IMR-90 (cell line): ENCODE measurements around the gene PODNL1. TPM values are rescaled to one million over a fixed set of nuclear protein-coding genes. Genes with fewer than 3 reads are reported as not detected.
A peak's percentile ranks its signal among the peaks of the same experiment; 100 is the strongest.

Experiments
- ATAC-seq: fragments of 200-7000 bp; cut with Tn5 transposase; 2 replicates; pipeline ENCODE4 v1.9.1; 2020; ENCODE audit warnings: low read depth, mild to moderate bottlenecking, moderate library complexity
- BruUV-seq: library from RNA; stranded (reverse); fragments of 400-500 nt; replicated peaks from 2 replicates; lab custom pipeline; 2021; lab: Mats Ljungman, UMichigan
- CTCF ChIA-PET: fragments of 300-600 bp; formaldehyde crosslinking; extraction: SDS; loops from one replicate; lab custom pipeline; 2021; ENCODE audit warnings: antibody characterized with exemption; lab: Yijun Ruan, JAX
- POLR2A ChIA-PET: fragments of 300-600 bp; sonication (Branson Sonifier 250); formaldehyde crosslinking; loops from one replicate; lab custom pipeline; 2022; ENCODE audit warnings: antibody characterized with exemption; ENCODE audit not compliant: unreplicated experiment; lab: Charles Lee
- DNase-seq: peaks from one replicate; pipeline ENCODE4 v3.0.0; 2013
- H2AFZ ChIP-seq: replicated peaks from 2 replicates; pipeline ENCODE3; 2013; ENCODE audit warnings: low read length, mild to moderate bottlenecking; ENCODE audit not compliant: poor library complexity
- H2AK5ac ChIP-seq: 2 replicates; pipeline ENCODE4 v1.6.1; 2013; ENCODE audit warnings: low read depth, low read length, inconsistent platforms
- H2AK9ac ChIP-seq: replicated peaks from 2 replicates; pipeline ENCODE3; 2013; ENCODE audit warnings: mild to moderate bottlenecking, low read depth, low read length, moderate library complexity; ENCODE audit not compliant: poor library complexity
- H2BK120ac ChIP-seq: 2 replicates; pipeline ENCODE4 v1.6.1; 2013; ENCODE audit warnings: low read depth, low read length, inconsistent platforms
- H2BK15ac ChIP-seq: 3 replicates; pipeline ENCODE4 v1.6.1; 2013; ENCODE audit warnings: low read depth, low read length, inconsistent platforms
- H2BK20ac ChIP-seq: 2 replicates; pipeline ENCODE4 v1.6.1; 2013; ENCODE audit warnings: low read depth, mild to moderate bottlenecking, inconsistent platforms, low read length, moderate library complexity
- H2BK5ac ChIP-seq: 2 replicates; pipeline ENCODE4 v1.6.1; 2013; ENCODE audit warnings: mild to moderate bottlenecking, low read depth, low read length, inconsistent platforms; ENCODE audit not compliant: poor library complexity, severe bottlenecking
- H3K14ac ChIP-seq: replicated peaks from 2 replicates; pipeline ENCODE4 v1.6.1; 2013; ENCODE audit warnings: low read depth, low read length, inconsistent platforms
- H3K18ac ChIP-seq: 2 replicates; pipeline ENCODE4 v1.6.1; 2013; ENCODE audit warnings: low read depth, low read length, control low read depth
- H3K23ac ChIP-seq: 2 replicates; pipeline ENCODE4 v1.6.1; 2013; ENCODE audit warnings: low read depth, low read length, inconsistent platforms
- H3K27ac ChIP-seq: 2 replicates; pipeline ENCODE4 v1.5.1; 2013; ENCODE audit warnings: mild to moderate bottlenecking, control low read depth, low read length; ENCODE audit not compliant: insufficient read depth
- H3K27me3 ChIP-seq: 2 replicates; pipeline ENCODE4 v1.6.1; 2013; ENCODE audit warnings: low read length; ENCODE audit not compliant: control insufficient read depth, insufficient read depth
- H3K36me3 ChIP-seq: 2 replicates; pipeline ENCODE4 v1.6.1; 2013; ENCODE audit warnings: low read length, mixed read lengths; ENCODE audit not compliant: control insufficient read depth, insufficient read depth
- H3K4ac ChIP-seq: 2 replicates; pipeline ENCODE4 v1.6.1; 2013; ENCODE audit warnings: low read depth, low read length, inconsistent platforms
- H3K4me1 ChIP-seq: 2 replicates; pipeline ENCODE4 v1.6.1; 2013; ENCODE audit warnings: low read length, mixed read lengths; ENCODE audit not compliant: control insufficient read depth, insufficient read depth
- H3K4me2 ChIP-seq: 2 replicates; pipeline ENCODE4 v1.6.1; 2013; ENCODE audit warnings: low read depth, mild to moderate bottlenecking, control low read depth, low read length, moderate library complexity
- H3K4me3 ChIP-seq: 2 replicates; pipeline ENCODE4 v1.5.1; 2013; ENCODE audit warnings: low read depth, mild to moderate bottlenecking, control low read depth, low read length, moderate library complexity; ENCODE audit not compliant: insufficient read depth
- H3K56ac ChIP-seq: 2 replicates; pipeline ENCODE4 v1.6.1; 2013; ENCODE audit warnings: low read length, inconsistent platforms; ENCODE audit not compliant: insufficient read depth; ENCODE audit errors: extremely low read depth
- H3K79me1 ChIP-seq, 2 experiments: 2 replicates each; pipeline ENCODE4 v1.6.1; 2013; ENCODE audit warnings: low read length in 2 of 2, inconsistent platforms in 1 of 2, low read depth in 1 of 2
- H3K9ac ChIP-seq: 2 replicates; pipeline ENCODE4 v1.6.1; 2013; ENCODE audit warnings: low read depth, low read length, control low read depth
- H3K9me1 ChIP-seq: 2 replicates; pipeline ENCODE4 v1.6.1; 2013; ENCODE audit warnings: low read length, inconsistent platforms; ENCODE audit not compliant: insufficient read depth
- H3K9me3 ChIP-seq: 2 replicates; pipeline ENCODE4 v1.6.1; 2013; ENCODE audit warnings: low read length; ENCODE audit not compliant: control insufficient read depth, insufficient read depth
- H4K20me1 ChIP-seq: 2 replicates; pipeline ENCODE4 v1.6.1; 2013; ENCODE audit warnings: low read length, inconsistent platforms; ENCODE audit not compliant: insufficient read depth
- H4K5ac ChIP-seq: 2 replicates; pipeline ENCODE4 v1.6.1; 2013; ENCODE audit warnings: mild to moderate bottlenecking, low read depth, low read length, control low read depth
- H4K8ac ChIP-seq, 2 experiments: 2 replicates each; pipeline ENCODE4 v1.6.1; 2013; ENCODE audit warnings: low read depth in 2 of 2, low read length in 2 of 2, control low read depth in 1 of 2, inconsistent platforms in 1 of 2
- H4K91ac ChIP-seq: 2 replicates; pipeline ENCODE4 v1.6.1; 2013; ENCODE audit warnings: low read depth, low read length, inconsistent platforms; ENCODE audit not compliant: insufficient read depth
- ELK1 ChIP-seq: fragments of 150-350 bp; IDR thresholded peaks from 2 replicates; pipeline ENCODE4 v1.6.1; 2016; ENCODE audit warnings: low read depth, mild to moderate bottlenecking, low read length, moderate library complexity, borderline replicate concordance
- WGBS, 2 experiments: methylation state at CpG; one replicate each; pipeline versions ENCODE4 v1.1.5 to v1.1.7; 2013; ENCODE audit warnings: missing lambda C conversion rate in 2 of 2; ENCODE audit not compliant: insufficient read length in 1 of 2; ENCODE audit errors: extremely low coverage in 2 of 2; 5-methylcytosine and 5-hydroxymethylcytosine counted together
- dilution Hi-C: fragments of 300-500 bp; cut with HindIII; formaldehyde crosslinking; loops from one replicate; pipeline ENCODE4 v1.14.3; 2018; ENCODE audit warnings: low sequenced_read_pairs; ENCODE audit not compliant: unreplicated experiment
- in situ Hi-C: fragments of 300-500 bp; cut with MboI; formaldehyde crosslinking; loops from 3 replicates; pipeline ENCODE4 v1.14.3; 2019; ENCODE audit warnings: low sequenced_read_pairs, inconsistent platforms, mixed read lengths
- intact Hi-C: fragments of 100-400 bp; cut with micrococcal nuclease; formaldehyde crosslinking; loops from 2 replicates; pipeline ENCODE4 v1.10.0; 2022
- polyA plus RNA-seq, 3 experiments: library from polyadenylated mRNA; depleted of rRNA; stranded (reverse); fragments of >200 nt; gene quantifications; 2 replicates each; pipeline ENCODE4 v1.2.3, GENCODE V29; 2012; ENCODE audit warnings: low replicate concordance in 1 of 3
- total RNA-seq: library from RNA; depleted of rRNA; stranded (reverse); fragments of >200 nt; gene quantifications from 2 replicates; pipeline ENCODE4 v1.2.3, GENCODE V29; 2012

Gene PODNL1
- total and polyA plus RNA-seq, 2 of the 4 experiments (the other 2 are of a cell fraction) = under 0.01 to 2.4 TPM

- no peak overlapping the region for H4K91ac ChIP-seq
- H3K4me3 ChIP-seq = no peak overlapping the region
- BruUV-seq = no TSS peak
- H2BK20ac ChIP-seq = no peak overlapping the region
- no peak overlapping the region for H3K27ac ChIP-seq
- H3K4me1 ChIP-seq = peaks cover 1% of the 10 kb centered on the region; the same call in 1 of the 2 replicates
- H3K27me3 ChIP-seq = peaks cover 2% of the 10 kb centered on the region; the same call in 1 of the 2 replicates
- no peak overlapping the region for H4K5ac ChIP-seq
- 73% methylated on average over 3 of the region's 16 CpGs; no CpG with 5 or more reads in 1 of the 2 experiments for WGBS, 2 experiments
- H3K4ac ChIP-seq = no peak overlapping the region
- in situ Hi-C loops (loop anchor here (10.0 to 25.0 kb wide), 2 partner anchors 450 to 588 kb away; partner anchors contain the start of gene PTGER1), intact Hi-C loops (loop anchor here (10.0 kb wide), 1 partner anchor 598 kb away; no protein-coding TSS in a partner anchor), dilution Hi-C loops (no loop called here)
- CTCF ChIA-PET = no interaction called here
- no peaks in the 10 kb centered on the region for H3K9me1 ChIP-seq
- peak overlapping the region; percentile 28 for H2AFZ ChIP-seq
- no peaks in the 10 kb centered on the region for H4K20me1 ChIP-seq
- no peak overlapping the region for H2BK120ac ChIP-seq
- H3K14ac ChIP-seq = no peak overlapping the region
- no peaks in the 10 kb centered on the region for H3K36me3 ChIP-seq
- no peaks in the 10 kb centered on the region for H3K9me3 ChIP-seq
- no peak for ATAC-seq
- H3K4me2 ChIP-seq = no peak overlapping the region
- no peak overlapping the region for H2BK5ac ChIP-seq
- POLR2A ChIA-PET = interaction anchor here (0.6 kb wide), 1 partner anchor 254 kb away, joined by 4 read pairs; no protein-coding TSS in a partner anchor
- H3K18ac ChIP-seq = no peak overlapping the region
- no peak overlapping the region for H2AK5ac ChIP-seq
- TF ChIP-seq ELK1 = no peak
- no peak overlapping the region for H2BK15ac ChIP-seq
- H3K23ac ChIP-seq = no peak overlapping the region
- no peak overlapping the region for H3K56ac ChIP-seq
- H3K79me1 ChIP-seq = no peaks in the 10 kb centered on the region
- DNase-seq = no peak
- H3K9ac ChIP-seq = no peak overlapping the region
- no peak overlapping the region for H4K8ac ChIP-seq
- H2AK9ac ChIP-seq = no peak overlapping the region
These were observed 51.2 kb downstream of the PODNL1 start for GRCh38 chr19:13887018-13887436.
